Measurements from ENCODE around the gene CACNA1C. TPM values are rescaled to one million over a fixed set of nuclear protein-coding genes. Genes with fewer than 3 reads are reported as not detected.

CACNA1C gene
- total RNA-seq, 6 donors from 2014 or later = 5.2 to 45.1 (median 8.8) TPM

DNA sequence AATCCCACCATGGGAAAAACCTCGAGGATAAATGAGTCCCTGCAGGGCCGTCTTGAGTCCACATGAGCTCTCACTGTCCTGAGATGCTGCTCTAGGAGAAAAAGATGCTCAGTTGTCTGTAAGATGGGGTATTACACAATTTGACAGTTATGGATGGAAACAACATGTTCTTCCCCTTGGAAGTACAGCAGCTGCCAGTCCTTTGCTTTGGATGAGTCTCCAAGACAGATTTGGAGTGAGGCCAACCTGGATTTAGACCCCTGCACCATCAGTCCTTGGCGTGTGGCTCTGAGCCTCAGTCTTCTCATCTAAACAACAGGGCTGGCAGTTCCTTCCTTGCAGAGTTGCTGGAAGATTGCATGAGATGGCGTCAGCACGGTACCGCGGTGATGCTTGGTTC, 432.9 kb downstream of the CACNA1C start:
- no peaks in the 10 kb centered on the region for H3K27me3 ChIP-seq
- 72 to 79% methylated on average over 4 to 7 of the region's 7 CpGs for WGBS, 2 donors
- no peak overlapping the region for H3K4me3 ChIP-seq
- DNase-seq = no peak
- H3K4me1 ChIP-seq = peaks cover 0 to 2% (median under 1%) of the 10 kb centered on the region in 4 donors
- no peak for ATAC-seq (ENCODE audit: low FRiP score in 2 of 2)
- TF ChIP-seq POLR2A (IDR thresholded peaks at IDR 0.05) = no peak
- TF ChIP-seq, protein P1, sequence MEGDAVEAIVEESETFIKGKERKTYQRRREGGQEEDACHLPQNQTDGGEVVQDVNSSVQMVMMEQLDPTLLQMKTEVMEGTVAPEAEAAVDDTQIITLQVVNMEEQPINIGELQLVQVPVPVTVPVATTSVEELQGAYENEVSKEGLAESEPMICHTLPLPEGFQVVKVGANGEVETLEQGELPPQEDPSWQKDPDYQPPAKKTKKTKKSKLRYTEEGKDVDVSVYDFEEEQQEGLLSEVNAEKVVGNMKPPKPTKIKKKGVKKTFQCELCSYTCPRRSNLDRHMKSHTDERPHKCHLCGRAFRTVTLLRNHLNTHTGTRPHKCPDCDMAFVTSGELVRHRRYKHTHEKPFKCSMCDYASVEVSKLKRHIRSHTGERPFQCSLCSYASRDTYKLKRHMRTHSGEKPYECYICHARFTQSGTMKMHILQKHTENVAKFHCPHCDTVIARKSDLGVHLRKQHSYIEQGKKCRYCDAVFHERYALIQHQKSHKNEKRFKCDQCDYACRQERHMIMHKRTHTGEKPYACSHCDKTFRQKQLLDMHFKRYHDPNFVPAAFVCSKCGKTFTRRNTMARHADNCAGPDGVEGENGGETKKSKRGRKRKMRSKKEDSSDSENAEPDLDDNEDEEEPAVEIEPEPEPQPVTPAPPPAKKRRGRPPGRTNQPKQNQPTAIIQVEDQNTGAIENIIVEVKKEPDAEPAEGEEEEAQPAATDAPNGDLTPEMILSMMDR (IDR thresholded peaks at IDR 0.05) = no peak
- TF ChIP-seq EP300 (IDR thresholded peaks at IDR 0.05) = no peak
- TF ChIP-seq POLR2AphosphoS5 (IDR thresholded peaks at IDR 0.05) = no peak
- H3K36me3 ChIP-seq = no peaks in the 10 kb centered on the region
- no peaks in the 10 kb centered on the region for H3K9me3 ChIP-seq
- no peak overlapping the region for H3K27ac ChIP-seq

DNA sequence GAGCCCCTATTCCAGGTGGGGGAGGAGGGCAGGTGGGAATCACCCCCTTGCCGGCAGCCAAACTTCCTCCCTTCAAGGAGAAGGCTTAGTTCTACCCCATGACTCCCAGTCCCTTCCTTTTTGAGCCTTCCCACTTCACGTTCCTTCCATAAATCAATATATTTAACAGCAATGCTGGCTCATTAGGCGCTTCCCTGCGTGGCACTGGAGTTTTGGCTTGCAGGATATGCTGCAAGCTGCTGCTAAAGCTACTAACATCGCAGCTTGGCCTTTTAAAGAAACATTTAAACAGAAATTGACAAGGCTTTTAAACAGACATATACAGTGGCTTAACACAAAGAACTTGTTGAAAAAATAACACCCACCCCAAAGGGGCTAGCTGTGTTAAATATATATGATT, 434.0 kb downstream of the CACNA1C start:
- no peaks in the 10 kb centered on the region for H3K9me3 ChIP-seq
- 77% methylated on average over 5 of the region's 5 CpGs for WGBS, 2 donors
- no peak for DNase-seq
- no peak overlapping the region for H3K27ac ChIP-seq
- no peaks in the 10 kb centered on the region for H3K27me3 ChIP-seq
- H3K4me1 ChIP-seq = peaks cover 0 to 10% (median 4%) of the 10 kb centered on the region in 4 donors
- no peak for ATAC-seq (ENCODE audit: low FRiP score in 2 of 2)
- no peak overlapping the region for H3K4me3 ChIP-seq
- TF ChIP-seq EP300 (IDR thresholded peaks at IDR 0.05) (no peak), POLR2A (IDR thresholded peaks at IDR 0.05) (no peak), POLR2AphosphoS5 (IDR thresholded peaks at IDR 0.05) (no peak)
- TF ChIP-seq, protein P1 (IDR thresholded peaks at IDR 0.05) = no peak
- H3K36me3 ChIP-seq = no peaks in the 10 kb centered on the region

DNA sequence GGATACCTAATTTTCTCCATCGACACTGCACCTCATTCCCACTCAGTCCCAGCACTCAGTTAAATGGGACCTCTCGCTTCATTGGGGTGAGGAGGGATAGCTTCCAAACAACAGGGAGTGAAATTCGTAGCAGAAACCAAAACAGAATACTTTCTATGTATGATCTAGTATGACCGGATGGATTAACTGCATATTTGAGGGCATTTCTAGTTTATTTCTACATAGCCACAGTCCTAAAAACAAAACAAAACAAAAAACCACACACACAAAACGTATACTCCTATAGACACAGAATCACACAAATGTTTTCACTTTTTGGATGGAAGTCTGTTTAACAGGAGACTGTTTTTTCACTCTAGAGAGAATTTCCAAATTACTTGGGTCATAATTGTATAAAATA, 434.5 kb downstream of the CACNA1C start:
- H3K4me1 ChIP-seq = peaks cover 0 to 10% (median 4%) of the 10 kb centered on the region in 4 donors
- no peaks in the 10 kb centered on the region for H3K9me3 ChIP-seq
- H3K4me3 ChIP-seq = no peak overlapping the region
- no peaks in the 10 kb centered on the region for H3K27me3 ChIP-seq
- ATAC-seq (ENCODE audit: low FRiP score in 2 of 2) (no peak), DNase-seq (no peak)
- no peak overlapping the region for H3K27ac ChIP-seq
- WGBS, 2 donors = 85 to 90% methylated on average over 5 of the region's 5 CpGs
- TF ChIP-seq EP300 (IDR thresholded peaks at IDR 0.05) = no peak
- TF ChIP-seq POLR2A (IDR thresholded peaks at IDR 0.05) = no peak
- no peak for TF ChIP-seq POLR2AphosphoS5 (IDR thresholded peaks at IDR 0.05)
- TF ChIP-seq, protein P1 (IDR thresholded peaks at IDR 0.05) = no peak
- no peaks in the 10 kb centered on the region for H3K36me3 ChIP-seq

DNA sequence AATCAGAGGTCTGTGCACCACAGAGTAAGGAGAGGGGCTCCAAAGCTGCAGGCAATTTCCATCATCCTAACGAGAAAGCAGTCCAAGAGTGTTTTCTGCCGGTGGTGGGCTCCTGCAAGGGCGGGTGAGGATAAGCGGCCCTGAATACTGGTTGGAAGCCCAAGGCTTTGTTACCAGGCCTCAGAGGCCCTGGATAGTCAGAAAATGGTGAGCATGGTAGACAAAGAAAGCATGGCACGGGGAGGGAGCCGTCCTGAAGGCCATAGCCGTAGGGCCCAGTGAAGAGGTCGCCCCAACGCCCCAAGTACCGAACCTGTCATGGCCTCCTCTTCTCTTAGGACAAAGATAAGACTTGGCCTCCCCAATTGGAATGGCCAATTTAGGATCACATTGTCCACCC, 435.3 kb downstream of the CACNA1C start:
- Histone ChIP-seq H3K4me3 (no peak overlapping the region), H3K9me3 (no peaks in the 10 kb centered on the region), H3K4me1 (peaks cover 0 to 13% (median 8%) of the 10 kb centered on the region in 4 donors), H3K27me3 (no peaks in the 10 kb centered on the region), H3K36me3 (no peaks in the 10 kb centered on the region), H3K27ac (no peak overlapping the region)
- no peak for DNase-seq
- TF ChIP-seq POLR2AphosphoS5 (IDR thresholded peaks at IDR 0.05) (no peak), EP300 (IDR thresholded peaks at IDR 0.05) (no peak), POLR2A (IDR thresholded peaks at IDR 0.05) (no peak)
- TF ChIP-seq, protein P1 (IDR thresholded peaks at IDR 0.05) = no peak
- WGBS, 2 donors = 90 to 93% methylated on average over 10 of the region's 10 CpGs
- no peak for ATAC-seq (ENCODE audit: low FRiP score in 2 of 2)

DNA sequence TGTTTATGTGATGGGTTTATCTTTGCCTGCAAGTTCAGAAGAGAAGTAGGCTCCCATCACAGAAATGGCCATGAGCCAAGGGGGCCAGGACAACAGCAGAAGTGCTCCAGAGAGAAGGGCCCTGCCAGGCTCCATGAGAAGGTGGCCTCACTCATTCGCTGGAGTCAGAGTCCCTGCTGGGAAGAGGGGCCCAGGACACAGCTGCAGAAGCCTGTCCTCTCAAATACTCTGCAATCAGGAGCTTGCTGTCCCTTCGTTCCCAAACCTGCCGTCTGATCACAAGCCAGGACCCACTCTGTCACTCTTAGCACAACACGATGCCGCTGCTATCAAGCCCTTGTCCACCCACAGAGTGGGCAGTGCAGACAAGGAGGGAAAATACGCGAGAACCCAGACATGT, 435.8 kb downstream of the CACNA1C start:
- Histone ChIP-seq H3K4me3 (no peak overlapping the region), H3K27ac (no peak overlapping the region), H3K27me3 (no peaks in the 10 kb centered on the region), H3K36me3 (no peaks in the 10 kb centered on the region), H3K4me1 (peaks cover 3 to 16% (median 8%) of the 10 kb centered on the region in 4 donors), H3K9me3 (no peaks in the 10 kb centered on the region)
- WGBS, 2 donors = 78 to 84% methylated on average over 7 of the region's 7 CpGs
- DNase-seq (no peak), ATAC-seq (ENCODE audit: low FRiP score in 2 of 2) (no peak)
- TF ChIP-seq, protein P1 (IDR thresholded peaks at IDR 0.05) = no peak
- no peak for TF ChIP-seq POLR2AphosphoS5 (IDR thresholded peaks at IDR 0.05)

Measured in upper lobe of left lung (tissue), 6 donors.